Osteoblast (primary cell): Measurements from ENCODE around the gene QTRT2. TPM values are rescaled to one million over a fixed set of nuclear protein-coding genes. Genes with fewer than 3 reads are reported as not detected.

Experiments
- DNase-seq: peaks from one replicate; pipeline ENCODE4 v3.0.0; 2011; ENCODE audit warnings: low spot score, mixed read lengths; ENCODE audit not compliant: insufficient read length; ENCODE audit errors: missing footprints
- H2AFZ ChIP-seq: 2 replicates; pipeline ENCODE4 v1.6.0; 2011; ENCODE audit warnings: mild to moderate bottlenecking, low read length
- H3K27ac ChIP-seq: 2 replicates; pipeline ENCODE4 v1.5.1; 2011; ENCODE audit warnings: mild to moderate bottlenecking, low read depth, low read length, moderate library complexity
- H3K27me3 ChIP-seq: 2 replicates; pipeline ENCODE4 v1.6.0; 2012; ENCODE audit warnings: mild to moderate bottlenecking, control low read depth, inconsistent platforms, low read length, moderate library complexity; ENCODE audit not compliant: insufficient read depth
- H3K36me3 ChIP-seq: 2 replicates; pipeline ENCODE4 v1.5.1; 2011; ENCODE audit warnings: mild to moderate bottlenecking, low read length, control low read depth, moderate library complexity; ENCODE audit not compliant: insufficient read depth
- H3K4me1 ChIP-seq: 2 replicates; pipeline ENCODE4 v1.5.1; 2011; ENCODE audit warnings: mild to moderate bottlenecking, low read length, control low read depth, moderate library complexity; ENCODE audit not compliant: insufficient read depth
- H3K4me2 ChIP-seq: 2 replicates; pipeline ENCODE4 v1.6.0; 2011; ENCODE audit warnings: mild to moderate bottlenecking, low read length; ENCODE audit not compliant: insufficient read depth
- H3K4me3 ChIP-seq: fragments of 200-600 bp; sonication (generic); 3 replicates; pipeline ENCODE4 v1.5.1; 2012; ENCODE audit warnings: mild to moderate bottlenecking, low read length, inconsistent platforms; ENCODE audit not compliant: insufficient read depth
- H3K79me2 ChIP-seq: 2 replicates; pipeline ENCODE4 v1.6.0; 2012; ENCODE audit warnings: mild to moderate bottlenecking, low read length, control low read depth, inconsistent platforms; ENCODE audit not compliant: insufficient read depth
- H3K9me3 ChIP-seq: 2 replicates; pipeline ENCODE4 v1.5.1; 2011; ENCODE audit warnings: low read depth, low read length, control low read depth
- H4K20me1 ChIP-seq: 2 replicates; pipeline ENCODE4 v1.6.0; 2012; ENCODE audit warnings: mild to moderate bottlenecking, low read length, control low read depth; ENCODE audit not compliant: insufficient read depth
- CTCF ChIP-seq: IDR thresholded peaks from 2 replicates; pipeline ENCODE4 v1.5.1; 2011; ENCODE audit warnings: mild to moderate bottlenecking, low read depth, low read length, moderate library complexity; ENCODE audit errors: extremely low read depth
- total RNA-seq: library from RNA; depleted of rRNA; stranded (reverse); fragments of >200 nt; gene quantifications from 2 replicates; pipeline ENCODE4 v1.2.3, GENCODE V29; 2012

Gene QTRT2
- total RNA-seq, 1 donor: 14.5 TPM

- H3K79me2 ChIP-seq: peaks cover 60% of the 10 kb centered on the region
- TF ChIP-seq CTCF: no peak
These were observed 2.1 kb downstream of the QTRT2 start for GRCh38 chr3:114058646-114059045.

GRCh38 chr3:114060906-114061655 lies 4.5 kb downstream of the QTRT2 start:
- Histone ChIP-seq H4K20me1 (no peaks in the 10 kb centered on the region), H3K4me2 (no peak overlapping the region), H3K4me1 (peaks cover 10% of the 10 kb centered on the region), H3K27me3 (no peaks in the 10 kb centered on the region), H3K27ac (no peak overlapping the region), H3K4me3 (no peak overlapping the region), H2AFZ (no peak overlapping the region), H3K79me2 (peaks cover 61% of the 10 kb centered on the region), H3K36me3 (peaks cover 8% of the 10 kb centered on the region), H3K9me3 (no peaks in the 10 kb centered on the region)
- no peak for DNase-seq
- no peak for TF ChIP-seq CTCF

More at GRCh38 chr3:114058646-114059045, 2.1 kb downstream of the QTRT2 start:
- H3K27ac ChIP-seq: no peak overlapping the region
- H4K20me1 ChIP-seq: no peaks in the 10 kb centered on the region
- no peaks in the 10 kb centered on the region for H3K9me3 ChIP-seq
- H2AFZ ChIP-seq: no peak overlapping the region
- no peaks in the 10 kb centered on the region for H3K36me3 ChIP-seq
- H3K4me2 ChIP-seq: no peak overlapping the region
- no peak for DNase-seq
- H3K4me3 ChIP-seq: no peak overlapping the region
- peaks cover 16% of the 10 kb centered on the region for H3K4me1 ChIP-seq
- no peaks in the 10 kb centered on the region for H3K27me3 ChIP-seq

GRCh38 chr3:114067804-114068203 lies 11.3 kb downstream of the QTRT2 start:
- Histone ChIP-seq H3K4me2 (no peak overlapping the region), H3K4me3 (no peak overlapping the region), H3K79me2 (peaks cover 7% of the 10 kb centered on the region), H3K4me1 (no peaks in the 10 kb centered on the region), H3K27ac (no peak overlapping the region), H4K20me1 (no peaks in the 10 kb centered on the region), H3K36me3 (peaks cover 30% of the 10 kb centered on the region), H3K9me3 (no peaks in the 10 kb centered on the region), H3K27me3 (no peaks in the 10 kb centered on the region), H2AFZ (no peak overlapping the region)
- DNase-seq: no peak
- TF ChIP-seq CTCF: no peak

- H3K4me1 ChIP-seq: no peaks in the 10 kb centered on the region
- no peak overlapping the region for H3K27ac ChIP-seq
- H3K79me2 ChIP-seq: peaks cover 6% of the 10 kb centered on the region
- no peak overlapping the region for H3K4me2 ChIP-seq
- H3K9me3 ChIP-seq: no peaks in the 10 kb centered on the region
- H3K36me3 ChIP-seq: peaks cover 30% of the 10 kb centered on the region
- H3K27me3 ChIP-seq: no peaks in the 10 kb centered on the region
- TF ChIP-seq CTCF: no peak
- H2AFZ ChIP-seq: no peak overlapping the region
- H4K20me1 ChIP-seq: no peaks in the 10 kb centered on the region
- DNase-seq: no peak
- no peak overlapping the region for H3K4me3 ChIP-seq
These were observed 11.8 kb downstream of the QTRT2 start for GRCh38 chr3:114068336-114068735.
